HG03571 (cell line): Measurements from ENCODE around the gene REEP5.
"Not testable (repeated sequence)": the region's sequence is repeated elsewhere in the genome, so short reads cannot be mapped to it uniquely, and the experiment has no call there.

Experiments
- ATAC-seq: cut with Tn5 transposase; IDR thresholded peaks from one replicate; pipeline ENCODE4 v1.9.1; 2021; ENCODE audit not compliant: unreplicated experiment

The REEP5 gene

DNA sequence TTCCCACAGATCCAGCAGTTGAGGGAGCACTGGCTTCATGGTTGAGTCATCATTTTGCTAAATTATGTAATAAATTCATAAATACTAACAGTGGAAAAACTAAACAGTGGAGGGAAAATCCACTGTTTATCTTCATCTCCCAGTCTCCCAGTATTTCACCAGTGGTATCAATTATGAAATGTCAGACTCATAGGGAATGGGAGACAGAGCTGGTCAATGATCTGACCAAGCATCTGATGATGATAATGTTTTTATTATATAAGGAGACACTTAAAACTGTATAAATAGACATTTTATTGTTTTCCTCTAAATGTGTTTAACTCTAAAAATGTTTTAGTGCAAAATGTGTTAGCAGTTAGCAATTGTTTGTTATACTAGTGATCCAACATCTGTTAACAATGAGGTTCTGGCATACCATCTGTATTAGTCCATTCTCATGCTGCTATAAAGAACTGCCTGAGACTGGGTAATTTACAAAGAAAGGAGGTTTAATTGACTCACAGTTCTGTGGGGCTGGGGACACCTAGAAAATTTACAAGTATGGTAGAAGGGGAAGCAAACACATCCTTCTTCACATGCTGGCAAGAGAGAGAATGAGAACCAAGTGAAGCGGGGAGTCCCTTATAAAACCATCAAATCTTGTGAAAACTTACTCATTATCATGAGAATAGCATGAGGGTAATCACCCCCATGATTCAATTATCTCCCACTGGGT is 11.8 kb upstream of the REEP5 start:
- ATAC-seq = no peak

DNA sequence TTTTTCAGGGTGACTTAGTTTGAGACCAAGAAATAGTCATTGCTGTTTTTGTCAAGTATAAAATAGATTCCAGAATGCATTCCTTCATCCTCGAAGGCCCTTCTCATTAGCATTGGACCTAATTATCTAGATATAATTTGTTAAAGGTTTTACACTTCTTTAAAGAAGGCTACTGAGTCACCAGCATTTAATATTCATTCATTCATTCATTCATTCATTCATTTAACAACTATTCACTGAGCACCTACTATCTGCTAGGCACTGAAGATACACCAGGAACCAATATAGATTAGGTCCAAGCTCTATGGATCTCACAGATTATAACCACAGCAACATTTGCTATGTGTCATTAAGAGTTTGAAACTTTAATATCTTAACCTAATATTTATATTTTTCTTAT is 11.1 kb upstream of the REEP5 start:
- ATAC-seq = no peak

DNA sequence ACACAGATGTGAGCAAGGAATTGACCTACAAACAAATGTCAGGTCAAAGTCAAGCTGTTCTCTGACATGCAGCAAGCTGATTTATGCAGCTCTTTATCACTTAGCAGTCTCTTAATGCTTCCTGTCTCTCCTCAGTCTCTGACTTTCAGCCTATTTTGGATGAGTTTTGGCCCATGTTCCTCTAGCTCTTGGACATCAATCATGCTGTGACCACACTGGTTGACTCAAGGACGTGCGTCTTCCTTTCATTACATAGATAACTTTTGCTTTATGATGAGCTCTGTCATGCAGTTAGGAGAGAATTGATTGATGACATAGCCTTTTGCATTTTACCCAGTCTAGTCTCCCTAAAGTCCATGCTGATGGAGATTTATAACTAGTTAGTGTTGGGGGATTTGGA is 9.4 kb upstream of the REEP5 start:
- no peak for ATAC-seq

GRCh38 chr5:112930082-112930344 is 8.0 kb upstream of the REEP5 start:
- ATAC-seq = peak; percentile 37

- peak; percentile 74 for ATAC-seq
These were observed 7.5 kb upstream of the REEP5 start for GRCh38 chr5:112929336-112930081.

- no peak for ATAC-seq
These were observed 2.0 kb upstream of the REEP5 start for GRCh38 chr5:112923988-112924387.

DNA sequence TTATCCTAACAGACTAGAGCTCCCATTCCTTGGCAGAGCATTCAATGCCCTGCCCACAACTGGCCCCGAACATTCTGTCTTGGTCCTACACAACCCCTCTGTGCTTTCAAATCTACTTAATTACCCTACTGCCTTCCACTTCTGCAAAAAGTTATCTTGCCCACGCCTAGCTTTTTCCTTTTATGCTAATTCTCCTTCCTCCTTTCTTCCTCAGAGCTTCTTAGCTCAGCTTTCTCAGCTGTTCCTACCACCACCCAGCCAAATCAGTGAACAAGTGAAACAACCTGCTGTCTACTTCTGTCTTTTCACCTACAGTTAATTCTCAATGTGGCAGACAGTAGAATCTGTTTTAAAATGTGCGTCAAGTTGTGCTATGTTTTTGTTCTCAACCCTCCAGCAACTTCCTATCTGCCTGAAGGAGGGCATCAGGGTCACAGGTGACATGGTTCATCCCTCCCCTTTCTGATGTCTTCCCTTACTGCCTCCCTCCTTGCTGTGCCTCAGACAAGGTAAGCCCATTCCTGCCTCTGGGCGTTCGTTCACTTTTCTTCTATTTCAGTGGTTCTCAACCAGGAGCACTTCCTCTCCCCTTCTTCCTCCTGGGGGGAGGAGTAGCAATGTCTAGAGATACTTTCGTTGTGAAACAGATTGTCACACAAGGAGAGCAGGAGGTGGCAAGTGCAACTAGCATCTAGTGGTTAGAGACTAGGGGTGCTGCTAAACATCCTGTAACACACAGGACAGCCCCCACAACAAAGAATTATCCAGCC is 1.3 kb upstream of the REEP5 start:
- ATAC-seq = peak; percentile 51

GRCh38 chr5:112921026-112921832 is 798 bp downstream of the REEP5 start:
- ATAC-seq = peak; percentile 33

DNA sequence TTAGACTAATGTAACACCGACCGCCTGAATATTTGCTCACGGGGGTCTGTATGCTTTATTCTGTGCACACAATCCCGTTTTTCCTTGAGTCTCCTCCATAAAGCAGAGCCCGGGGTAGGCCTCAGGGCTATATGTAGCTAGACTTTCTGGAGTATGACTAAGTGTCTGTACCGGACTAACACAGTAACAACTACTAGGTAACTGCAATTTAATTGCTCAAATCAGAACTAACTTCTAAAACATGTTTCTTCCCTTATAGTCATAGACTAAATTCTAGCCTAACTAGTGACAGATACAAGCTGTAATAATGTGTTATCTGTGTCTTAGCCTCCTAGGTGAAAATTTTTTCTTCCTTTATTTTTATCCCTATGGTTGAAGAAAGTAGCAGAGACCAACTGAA is 2.1 kb downstream of the REEP5 start:
- no peak for ATAC-seq

- ATAC-seq = no peak
These were observed 3.3 kb downstream of the REEP5 start for GRCh38 chr5:112918679-112919078.

DNA sequence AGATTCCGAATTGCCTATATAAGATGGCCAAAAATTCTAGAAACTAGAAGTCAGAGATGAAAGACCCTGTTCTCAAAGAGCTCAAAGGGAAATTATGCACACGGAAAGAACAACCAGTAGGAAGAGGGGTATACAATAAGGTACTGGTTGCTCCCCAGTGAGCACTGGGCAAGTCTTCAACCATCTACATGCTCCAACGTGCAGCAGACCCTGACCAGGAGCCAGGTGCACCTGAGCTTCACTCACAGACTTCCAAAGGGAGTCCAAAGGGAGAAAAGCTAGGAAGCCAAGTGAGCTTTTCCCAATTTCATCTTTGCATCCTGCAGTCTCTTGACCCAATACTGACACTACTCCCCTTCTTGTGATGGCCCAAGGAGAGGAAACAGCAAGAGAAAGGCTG is 3.9 kb downstream of the REEP5 start:
- ATAC-seq = no peak

GRCh38 chr5:112917453-112917995 is 4.5 kb downstream of the REEP5 start:
- ATAC-seq = no peak

DNA sequence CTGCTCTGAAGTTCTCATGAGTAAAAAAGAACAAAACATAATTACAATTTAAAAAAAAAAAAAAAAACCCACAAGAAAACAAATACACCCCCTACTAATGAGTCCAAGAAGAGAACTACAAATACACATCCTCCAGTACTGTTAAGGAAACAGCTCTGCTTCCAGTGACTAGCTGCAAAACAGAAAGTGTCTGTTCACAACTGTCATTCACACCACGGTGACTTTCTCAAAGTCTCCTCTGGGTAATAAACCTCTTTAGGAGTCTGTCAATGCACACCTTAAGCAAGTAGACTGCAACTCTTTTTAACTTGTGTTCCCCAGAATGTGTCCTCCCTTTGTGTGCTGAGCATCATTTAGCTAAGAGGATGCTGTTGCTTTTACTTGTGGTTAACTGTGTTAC is 6.2 kb downstream of the REEP5 start:
- no peak for ATAC-seq

- ATAC-seq = no peak
These were observed 7.4 kb downstream of the REEP5 start for GRCh38 chr5:112914584-112914983.

- ATAC-seq = no peak
These were observed 11.5 kb downstream of the REEP5 start for GRCh38 chr5:112910529-112910928.

DNA sequence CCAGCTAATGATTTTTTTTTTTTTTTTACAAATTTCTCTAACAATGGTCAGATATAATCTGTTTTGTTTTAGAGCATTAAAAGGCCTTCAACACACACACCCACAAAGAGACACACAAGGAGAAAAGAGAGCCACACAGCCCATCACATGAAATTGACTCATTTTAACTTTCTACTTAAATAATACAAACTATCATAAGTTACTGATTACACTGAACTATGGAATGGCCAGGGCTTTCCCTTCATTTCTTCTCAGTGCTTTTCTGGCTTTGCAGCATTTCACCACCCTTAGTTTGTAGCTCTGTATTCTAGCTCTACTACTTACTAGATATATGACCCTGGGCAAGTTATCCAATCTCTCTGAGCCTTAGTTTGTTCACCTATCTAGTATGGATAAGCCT is 13.2 kb downstream of the REEP5 start:
- ATAC-seq = no peak

GRCh38 chr5:112907166-112907631 is 14.8 kb downstream of the REEP5 start:
- ATAC-seq = no peak

- ATAC-seq = no peak
These were observed 15.4 kb downstream of the REEP5 start for GRCh38 chr5:112906637-112907036.

- ATAC-seq = not testable (repeated sequence)
These were observed 17.0 kb downstream of the REEP5 start for GRCh38 chr5:112904996-112905395.

- ATAC-seq = no peak
These were observed 19.5 kb downstream of the REEP5 start for GRCh38 chr5:112902561-112902960.

DNA sequence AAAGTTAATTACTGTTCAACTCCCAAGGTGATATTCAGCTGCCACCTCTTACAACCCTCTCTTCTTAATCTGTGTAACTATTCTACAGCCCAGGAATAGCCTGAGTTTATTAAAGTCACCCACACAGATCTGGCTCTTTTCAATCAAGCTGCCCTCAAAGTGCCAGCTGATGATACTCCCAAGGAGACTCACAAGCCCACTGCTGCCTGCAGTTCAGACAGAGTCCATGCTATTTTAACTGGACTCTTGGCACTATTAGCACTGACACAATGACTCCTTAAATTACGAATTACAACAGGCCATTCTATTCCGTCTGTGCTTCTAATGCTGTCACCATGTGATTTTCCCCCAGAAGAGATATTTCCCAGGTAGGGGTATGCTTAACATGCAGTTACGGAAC is 26.3 kb downstream of the REEP5 start:
- no peak for ATAC-seq
